ENCODE data around the gene DUSP7. TPM values are rescaled to one million over a fixed set of nuclear protein-coding genes. Genes with fewer than 3 reads are reported as not detected.
A peak's percentile ranks its signal among the peaks of the same experiment; 100 is the strongest.

Gene DUSP7
- total RNA-seq, 1 experiment from 2014 or later: 18.8 TPM

DNA sequence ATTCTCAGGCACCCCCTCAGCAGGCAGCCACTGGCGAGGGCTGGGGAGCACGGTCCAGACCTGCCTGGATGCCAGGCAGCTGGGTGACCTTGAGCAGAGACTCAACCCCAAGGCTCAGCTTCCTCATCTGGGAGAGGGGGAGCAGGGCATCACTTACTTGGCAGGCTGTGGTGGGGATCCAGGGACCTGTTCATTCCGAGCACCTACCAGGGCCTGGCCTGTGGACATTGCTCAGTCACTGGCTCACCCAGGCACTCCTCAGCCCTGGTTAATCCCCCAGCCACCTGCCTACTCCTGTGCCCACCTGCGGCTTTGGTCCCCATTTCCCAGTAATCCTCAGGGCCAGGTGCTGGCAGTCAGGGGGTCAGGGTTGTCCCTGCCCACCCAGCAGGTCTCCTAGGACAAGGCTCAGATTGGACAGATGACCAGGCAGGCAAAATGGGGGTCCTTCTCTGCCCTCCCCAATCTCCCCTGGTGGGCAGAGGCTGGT lies 51.4 kb downstream of the DUSP7 start:
- Mint-ChIP-seq H3K9me3 (no peaks in the 10 kb centered on the region), H3K36me3 (no peaks in the 10 kb centered on the region), H3K4me1 (peaks cover 45% of the 10 kb centered on the region), H3K27me3 (ENCODE audit: low read depth) (no peaks in the 10 kb centered on the region), H3K4me3 (peak overlapping the region; percentile 52), H3K27ac (no peak overlapping the region)
- ChIA-PET POLR2A (interaction anchor here (0.6 to 1.7 kb wide), 6 partner anchors 9 to 150 kb away, joined by 4 to 9 read pairs (median 5); partner anchors contain the start of genes DUSP7, POC1A and RPL29), CTCF (interaction anchor here (0.6 to 8.5 kb wide), 58 partner anchors 9 to 384 kb away, joined by 3 to 382 read pairs (median 7); partner anchors contain the start of genes ABHD14A, ABHD14B, ACY1 and DUSP7)
- DNase-seq (ENCODE audit: low spot score) (no peak), ATAC-seq (no peak)
- TF ChIP-seq ZBTB21 (CRISPR knock-in tag; IDR thresholded peaks at IDR 0.05; ENCODE audit: borderline replicate concordance) (no peak), NFE2L1 (CRISPR knock-in tag; IDR thresholded peaks at IDR 0.05) (no peak), GABPB1 (CRISPR knock-in tag; IDR thresholded peaks at IDR 0.05) (no peak), GTF2I (CRISPR knock-in tag; conservative IDR thresholded peaks at IDR 0.05) (no peak), SP1 (CRISPR knock-in tag; conservative IDR thresholded peaks at IDR 0.05) (no peak), EMX1 (CRISPR knock-in tag; IDR thresholded peaks at IDR 0.05) (no peak), ZNF396 (CRISPR knock-in tag; IDR thresholded peaks at IDR 0.05; ENCODE audit: borderline replicate concordance) (no peak), KAT7 (CRISPR knock-in tag; IDR thresholded peaks at IDR 0.05; ENCODE audit: borderline replicate concordance) (no peak), CREB1 (CRISPR knock-in tag; IDR thresholded peaks at IDR 0.05) (no peak), ETV6 (CRISPR knock-in tag; IDR thresholded peaks at IDR 0.05) (no peak)
- TF ChIP-seq, protein P1, sequence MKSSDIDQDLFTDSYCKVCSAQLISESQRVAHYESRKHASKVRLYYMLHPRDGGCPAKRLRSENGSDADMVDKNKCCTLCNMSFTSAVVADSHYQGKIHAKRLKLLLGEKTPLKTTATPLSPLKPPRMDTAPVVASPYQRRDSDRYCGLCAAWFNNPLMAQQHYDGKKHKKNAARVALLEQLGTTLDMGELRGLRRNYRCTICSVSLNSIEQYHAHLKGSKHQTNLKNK (CRISPR knock-in tag; IDR thresholded peaks at IDR 0.05): no peak
- TF ChIP-seq, protein P2, sequence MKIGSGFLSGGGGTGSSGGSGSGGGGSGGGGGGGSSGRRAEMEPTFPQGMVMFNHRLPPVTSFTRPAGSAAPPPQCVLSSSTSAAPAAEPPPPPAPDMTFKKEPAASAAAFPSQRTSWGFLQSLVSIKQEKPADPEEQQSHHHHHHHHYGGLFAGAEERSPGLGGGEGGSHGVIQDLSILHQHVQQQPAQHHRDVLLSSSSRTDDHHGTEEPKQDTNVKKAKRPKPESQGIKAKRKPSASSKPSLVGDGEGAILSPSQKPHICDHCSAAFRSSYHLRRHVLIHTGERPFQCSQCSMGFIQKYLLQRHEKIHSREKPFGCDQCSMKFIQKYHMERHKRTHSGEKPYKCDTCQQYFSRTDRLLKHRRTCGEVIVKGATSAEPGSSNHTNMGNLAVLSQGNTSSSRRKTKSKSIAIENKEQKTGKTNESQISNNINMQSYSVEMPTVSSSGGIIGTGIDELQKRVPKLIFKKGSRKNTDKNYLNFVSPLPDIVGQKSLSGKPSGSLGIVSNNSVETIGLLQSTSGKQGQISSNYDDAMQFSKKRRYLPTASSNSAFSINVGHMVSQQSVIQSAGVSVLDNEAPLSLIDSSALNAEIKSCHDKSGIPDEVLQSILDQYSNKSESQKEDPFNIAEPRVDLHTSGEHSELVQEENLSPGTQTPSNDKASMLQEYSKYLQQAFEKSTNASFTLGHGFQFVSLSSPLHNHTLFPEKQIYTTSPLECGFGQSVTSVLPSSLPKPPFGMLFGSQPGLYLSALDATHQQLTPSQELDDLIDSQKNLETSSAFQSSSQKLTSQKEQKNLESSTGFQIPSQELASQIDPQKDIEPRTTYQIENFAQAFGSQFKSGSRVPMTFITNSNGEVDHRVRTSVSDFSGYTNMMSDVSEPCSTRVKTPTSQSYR (CRISPR knock-in tag; IDR thresholded peaks at IDR 0.05): no peak
- TF ChIP-seq, protein P3, sequence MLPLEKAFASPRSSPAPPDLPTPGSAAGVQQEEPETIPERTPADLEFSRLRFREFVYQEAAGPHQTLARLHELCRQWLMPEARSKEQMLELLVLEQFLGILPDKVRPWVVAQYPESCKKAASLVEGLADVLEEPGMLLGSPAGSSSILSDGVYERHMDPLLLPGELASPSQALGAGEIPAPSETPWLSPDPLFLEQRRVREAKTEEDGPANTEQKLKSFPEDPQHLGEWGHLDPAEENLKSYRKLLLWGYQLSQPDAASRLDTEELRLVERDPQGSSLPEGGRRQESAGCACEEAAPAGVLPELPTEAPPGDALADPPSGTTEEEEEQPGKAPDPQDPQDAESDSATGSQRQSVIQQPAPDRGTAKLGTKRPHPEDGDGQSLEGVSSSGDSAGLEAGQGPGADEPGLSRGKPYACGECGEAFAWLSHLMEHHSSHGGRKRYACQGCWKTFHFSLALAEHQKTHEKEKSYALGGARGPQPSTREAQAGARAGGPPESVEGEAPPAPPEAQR (CRISPR knock-in tag; IDR thresholded peaks at IDR 0.05): no peak

DNA sequence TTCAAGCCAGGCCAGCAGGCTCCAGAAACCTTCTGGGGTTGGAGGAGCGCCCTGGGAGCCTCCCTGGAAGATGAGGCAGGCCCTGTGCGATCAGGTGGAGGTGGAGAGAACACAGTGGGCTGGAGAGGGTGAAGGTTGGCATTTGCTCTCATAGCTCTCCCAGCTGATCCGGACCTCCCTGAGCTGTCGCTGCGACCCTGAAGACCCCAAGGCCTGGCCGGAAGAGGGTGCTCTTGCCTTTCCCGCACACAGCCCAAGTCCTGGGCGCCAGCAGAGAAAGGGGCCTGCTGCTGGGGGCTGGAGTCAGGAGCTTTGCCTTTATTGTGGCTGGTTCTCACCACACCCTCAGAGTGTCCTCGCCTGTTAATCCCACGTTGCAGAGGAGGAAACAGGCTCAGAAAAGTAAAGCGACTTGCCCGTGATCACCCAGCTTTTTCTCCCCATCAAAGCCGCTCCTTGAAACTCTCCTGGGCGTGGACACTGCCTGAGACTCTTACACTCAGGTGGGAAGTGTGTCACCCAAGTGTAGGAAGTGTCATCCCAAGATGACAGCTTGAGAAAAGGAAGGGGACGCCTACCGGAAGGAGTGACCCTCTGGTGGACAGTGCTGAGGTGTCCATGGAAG lies 52.1 kb downstream of the DUSP7 start:
- no peak overlapping the region for H3K4me3 Mint-ChIP-seq
- H3K4me1 Mint-ChIP-seq: peaks cover 45% of the 10 kb centered on the region
- H3K36me3 Mint-ChIP-seq: no peaks in the 10 kb centered on the region
- H3K27ac Mint-ChIP-seq: no peak overlapping the region
- no peaks in the 10 kb centered on the region for H3K27me3 Mint-ChIP-seq (ENCODE audit: low read depth)
- ChIA-PET POLR2A (interaction anchor here (0.6 to 1.7 kb wide), 8 partner anchors 8 to 150 kb away, joined by 3 to 9 read pairs (median 5); partner anchors contain the start of genes DUSP7, POC1A and RPL29), CTCF (interaction anchor here (0.5 to 8.5 kb wide), 58 partner anchors 8 to 436 kb away, joined by 3 to 382 read pairs (median 7); partner anchors contain the start of genes ABHD14A, ABHD14B, ACY1 and DUSP7)
- H3K9me3 Mint-ChIP-seq: no peaks in the 10 kb centered on the region
- peak; percentile 47 for ATAC-seq
- DNase-seq (ENCODE audit: low spot score): peak; percentile 76
- TF ChIP-seq, protein P4, sequence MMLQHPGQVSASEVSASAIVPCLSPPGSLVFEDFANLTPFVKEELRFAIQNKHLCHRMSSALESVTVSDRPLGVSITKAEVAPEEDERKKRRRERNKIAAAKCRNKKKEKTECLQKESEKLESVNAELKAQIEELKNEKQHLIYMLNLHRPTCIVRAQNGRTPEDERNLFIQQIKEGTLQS (CRISPR knock-in tag; conservative IDR thresholded peaks at IDR 0.05): no peak
- TF ChIP-seq ZNF138 (CRISPR knock-in tag; conservative IDR thresholded peaks at IDR 0.05) (no peak), NFYB (CRISPR knock-in tag; conservative IDR thresholded peaks at IDR 0.05; ENCODE audit: low read depth) (no peak), NR2C2 (CRISPR knock-in tag; IDR thresholded peaks at IDR 0.05) (no peak), TP53 (CRISPR knock-in tag; IDR thresholded peaks at IDR 0.05) (no peak), IRF2 (CRISPR knock-in tag; IDR thresholded peaks at IDR 0.05; ENCODE audit: borderline replicate concordance, low read depth) (no peak)
- TF ChIP-seq, protein P5, sequence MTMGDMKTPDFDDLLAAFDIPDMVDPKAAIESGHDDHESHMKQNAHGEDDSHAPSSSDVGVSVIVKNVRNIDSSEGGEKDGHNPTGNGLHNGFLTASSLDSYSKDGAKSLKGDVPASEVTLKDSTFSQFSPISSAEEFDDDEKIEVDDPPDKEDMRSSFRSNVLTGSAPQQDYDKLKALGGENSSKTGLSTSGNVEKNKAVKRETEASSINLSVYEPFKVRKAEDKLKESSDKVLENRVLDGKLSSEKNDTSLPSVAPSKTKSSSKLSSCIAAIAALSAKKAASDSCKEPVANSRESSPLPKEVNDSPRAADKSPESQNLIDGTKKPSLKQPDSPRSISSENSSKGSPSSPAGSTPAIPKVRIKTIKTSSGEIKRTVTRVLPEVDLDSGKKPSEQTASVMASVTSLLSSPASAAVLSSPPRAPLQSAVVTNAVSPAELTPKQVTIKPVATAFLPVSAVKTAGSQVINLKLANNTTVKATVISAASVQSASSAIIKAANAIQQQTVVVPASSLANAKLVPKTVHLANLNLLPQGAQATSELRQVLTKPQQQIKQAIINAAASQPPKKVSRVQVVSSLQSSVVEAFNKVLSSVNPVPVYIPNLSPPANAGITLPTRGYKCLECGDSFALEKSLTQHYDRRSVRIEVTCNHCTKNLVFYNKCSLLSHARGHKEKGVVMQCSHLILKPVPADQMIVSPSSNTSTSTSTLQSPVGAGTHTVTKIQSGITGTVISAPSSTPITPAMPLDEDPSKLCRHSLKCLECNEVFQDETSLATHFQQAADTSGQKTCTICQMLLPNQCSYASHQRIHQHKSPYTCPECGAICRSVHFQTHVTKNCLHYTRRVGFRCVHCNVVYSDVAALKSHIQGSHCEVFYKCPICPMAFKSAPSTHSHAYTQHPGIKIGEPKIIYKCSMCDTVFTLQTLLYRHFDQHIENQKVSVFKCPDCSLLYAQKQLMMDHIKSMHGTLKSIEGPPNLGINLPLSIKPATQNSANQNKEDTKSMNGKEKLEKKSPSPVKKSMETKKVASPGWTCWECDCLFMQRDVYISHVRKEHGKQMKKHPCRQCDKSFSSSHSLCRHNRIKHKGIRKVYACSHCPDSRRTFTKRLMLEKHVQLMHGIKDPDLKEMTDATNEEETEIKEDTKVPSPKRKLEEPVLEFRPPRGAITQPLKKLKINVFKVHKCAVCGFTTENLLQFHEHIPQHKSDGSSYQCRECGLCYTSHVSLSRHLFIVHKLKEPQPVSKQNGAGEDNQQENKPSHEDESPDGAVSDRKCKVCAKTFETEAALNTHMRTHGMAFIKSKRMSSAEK (CRISPR knock-in tag; IDR thresholded peaks at IDR 0.05; ENCODE audit: borderline replicate concordance): no peak
- TF ChIP-seq, protein P6, sequence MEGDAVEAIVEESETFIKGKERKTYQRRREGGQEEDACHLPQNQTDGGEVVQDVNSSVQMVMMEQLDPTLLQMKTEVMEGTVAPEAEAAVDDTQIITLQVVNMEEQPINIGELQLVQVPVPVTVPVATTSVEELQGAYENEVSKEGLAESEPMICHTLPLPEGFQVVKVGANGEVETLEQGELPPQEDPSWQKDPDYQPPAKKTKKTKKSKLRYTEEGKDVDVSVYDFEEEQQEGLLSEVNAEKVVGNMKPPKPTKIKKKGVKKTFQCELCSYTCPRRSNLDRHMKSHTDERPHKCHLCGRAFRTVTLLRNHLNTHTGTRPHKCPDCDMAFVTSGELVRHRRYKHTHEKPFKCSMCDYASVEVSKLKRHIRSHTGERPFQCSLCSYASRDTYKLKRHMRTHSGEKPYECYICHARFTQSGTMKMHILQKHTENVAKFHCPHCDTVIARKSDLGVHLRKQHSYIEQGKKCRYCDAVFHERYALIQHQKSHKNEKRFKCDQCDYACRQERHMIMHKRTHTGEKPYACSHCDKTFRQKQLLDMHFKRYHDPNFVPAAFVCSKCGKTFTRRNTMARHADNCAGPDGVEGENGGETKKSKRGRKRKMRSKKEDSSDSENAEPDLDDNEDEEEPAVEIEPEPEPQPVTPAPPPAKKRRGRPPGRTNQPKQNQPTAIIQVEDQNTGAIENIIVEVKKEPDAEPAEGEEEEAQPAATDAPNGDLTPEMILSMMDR (IDR thresholded peaks at IDR 0.05): peak; percentile 33; the same call in 1 of the 2 replicates
- TF ChIP-seq, protein P7, sequence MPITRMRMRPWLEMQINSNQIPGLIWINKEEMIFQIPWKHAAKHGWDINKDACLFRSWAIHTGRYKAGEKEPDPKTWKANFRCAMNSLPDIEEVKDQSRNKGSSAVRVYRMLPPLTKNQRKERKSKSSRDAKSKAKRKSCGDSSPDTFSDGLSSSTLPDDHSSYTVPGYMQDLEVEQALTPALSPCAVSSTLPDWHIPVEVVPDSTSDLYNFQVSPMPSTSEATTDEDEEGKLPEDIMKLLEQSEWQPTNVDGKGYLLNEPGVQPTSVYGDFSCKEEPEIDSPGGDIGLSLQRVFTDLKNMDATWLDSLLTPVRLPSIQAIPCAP (CRISPR knock-in tag; IDR thresholded peaks at IDR 0.05): no peak

Measured in WTC11 (cell line).